AG04450 (cell line): Measurements from ENCODE around the gene TMEM272. TPM values are rescaled to one million over a fixed set of nuclear protein-coding genes. Genes with fewer than 3 reads are reported as not detected.

Source experiments
- CTCF ChIA-PET: fragments of 300-600, 350-600 bp; formaldehyde crosslinking; extraction: SDS; loops from one replicate; lab custom pipeline; 2022; ENCODE audit warnings: antibody characterized with exemption, inconsistent platforms; lab: Charles Lee
- POLR2A ChIA-PET: fragments of 350-600 bp; formaldehyde crosslinking; extraction: SDS; loops from one replicate; lab custom pipeline; 2021; ENCODE audit warnings: antibody characterized with exemption, inconsistent platforms; lab: Yijun Ruan, JAX
- DNase-seq: peaks from one replicate; pipeline ENCODE4 v3.0.0-alpha.2; 2011; ENCODE audit warnings: low read depth, low spot score
- H3K27ac ChIP-seq: one replicate; pipeline ENCODE4 v1.5.1; 2012; ENCODE audit warnings: low read depth, low read length, control low read depth
- H3K27me3 ChIP-seq: one replicate; pipeline ENCODE4 v1.6.0; 2012; ENCODE audit warnings: low read length; ENCODE audit not compliant: control insufficient read depth, insufficient read depth
- H3K4me3 ChIP-seq: 2 replicates; pipeline ENCODE4 v1.5.1; 2011; ENCODE audit warnings: mild to moderate bottlenecking, low read depth, low read length, control low read depth
- H3K9me3 ChIP-seq: 2 replicates; pipeline ENCODE4 v1.5.1; 2012; ENCODE audit warnings: low read length; ENCODE audit not compliant: control insufficient read depth, insufficient read depth
- polyA plus RNA-seq: library from polyadenylated mRNA; depleted of rRNA; stranded (reverse); fragments of >200 nt; gene quantifications from 2 replicates; pipeline ENCODE4 v1.2.3, GENCODE V29; 2011
- TF ChIP-seq, protein P1 (sequence below): IDR thresholded peaks from 2 replicates; pipeline ENCODE4 v1.5.1; 2011; ENCODE audit warnings: low read depth, low read length, control low read depth, inconsistent platforms

The TMEM272 gene
- polyA plus RNA-seq, 1 experiment, result not detected

DNA sequence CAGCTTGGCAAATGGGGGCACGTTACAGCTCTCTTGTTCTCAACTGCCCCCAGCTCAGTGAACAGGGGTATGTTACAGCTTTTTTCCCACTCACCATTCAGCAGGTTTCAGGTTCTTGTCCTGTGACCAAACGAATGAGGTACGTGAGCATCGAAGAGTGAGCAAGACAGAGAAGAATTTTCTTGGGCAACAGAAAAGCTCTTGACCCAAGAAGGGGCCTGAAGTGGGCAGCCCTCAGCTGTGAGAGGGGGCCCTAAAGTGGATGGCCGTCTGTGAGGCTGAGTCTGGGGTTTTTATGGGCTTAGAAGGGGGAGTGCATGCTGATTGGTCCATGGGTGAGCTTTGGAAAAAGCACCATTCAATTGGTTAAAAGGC lies 38.2 kb upstream of the TMEM272 start:
- Histone ChIP-seq H3K9me3 (peaks cover 5% of the 10 kb centered on the region), H3K27me3 (peaks cover 2% of the 10 kb centered on the region), H3K4me3 (no peak overlapping the region), H3K27ac (no peak overlapping the region)
- TF ChIP-seq, protein P1, sequence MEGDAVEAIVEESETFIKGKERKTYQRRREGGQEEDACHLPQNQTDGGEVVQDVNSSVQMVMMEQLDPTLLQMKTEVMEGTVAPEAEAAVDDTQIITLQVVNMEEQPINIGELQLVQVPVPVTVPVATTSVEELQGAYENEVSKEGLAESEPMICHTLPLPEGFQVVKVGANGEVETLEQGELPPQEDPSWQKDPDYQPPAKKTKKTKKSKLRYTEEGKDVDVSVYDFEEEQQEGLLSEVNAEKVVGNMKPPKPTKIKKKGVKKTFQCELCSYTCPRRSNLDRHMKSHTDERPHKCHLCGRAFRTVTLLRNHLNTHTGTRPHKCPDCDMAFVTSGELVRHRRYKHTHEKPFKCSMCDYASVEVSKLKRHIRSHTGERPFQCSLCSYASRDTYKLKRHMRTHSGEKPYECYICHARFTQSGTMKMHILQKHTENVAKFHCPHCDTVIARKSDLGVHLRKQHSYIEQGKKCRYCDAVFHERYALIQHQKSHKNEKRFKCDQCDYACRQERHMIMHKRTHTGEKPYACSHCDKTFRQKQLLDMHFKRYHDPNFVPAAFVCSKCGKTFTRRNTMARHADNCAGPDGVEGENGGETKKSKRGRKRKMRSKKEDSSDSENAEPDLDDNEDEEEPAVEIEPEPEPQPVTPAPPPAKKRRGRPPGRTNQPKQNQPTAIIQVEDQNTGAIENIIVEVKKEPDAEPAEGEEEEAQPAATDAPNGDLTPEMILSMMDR, result no peak
- POLR2A ChIA-PET, result no interaction called here
- no peak for DNase-seq
- CTCF ChIA-PET, result no interaction called here

DNA sequence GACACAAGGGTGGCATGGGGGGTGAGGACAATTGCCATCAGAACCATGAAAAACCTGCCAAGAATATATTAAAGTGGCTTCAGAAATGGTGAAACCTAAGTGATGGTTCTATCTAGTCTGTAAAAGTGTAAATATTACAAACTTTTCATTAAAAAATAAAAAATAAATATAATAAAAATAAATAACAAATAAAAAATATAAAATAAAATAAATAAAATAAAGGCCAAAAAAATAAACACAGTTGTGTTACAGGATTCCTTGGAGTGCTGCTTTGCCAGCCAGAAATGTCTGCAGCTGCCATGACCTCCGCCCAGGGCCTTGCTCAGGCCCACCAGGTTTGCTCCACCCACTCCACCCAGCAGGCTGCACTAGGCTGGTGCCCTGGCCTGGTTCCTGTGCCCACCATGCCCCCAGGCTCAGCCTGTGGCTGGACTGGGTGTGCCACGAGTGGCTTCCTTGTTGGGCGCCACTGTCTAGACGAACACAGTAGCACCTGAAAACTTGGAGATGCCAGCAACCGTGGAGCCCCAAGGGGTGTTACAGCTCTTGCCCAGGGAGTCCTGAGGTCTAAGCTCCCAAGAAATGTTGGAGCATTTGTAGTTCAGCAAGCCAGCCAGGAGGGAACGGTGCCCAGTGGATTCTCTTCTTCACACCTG lies 37.7 kb upstream of the TMEM272 start:
- no peak overlapping the region for H3K4me3 ChIP-seq
- H3K9me3 ChIP-seq, result peaks cover 5% of the 10 kb centered on the region
- no peak overlapping the region for H3K27ac ChIP-seq
- TF ChIP-seq, protein P1, result no peak
- CTCF ChIA-PET, result no interaction called here
- POLR2A ChIA-PET, result no interaction called here
- H3K27me3 ChIP-seq, result peaks cover 2% of the 10 kb centered on the region
- no peak for DNase-seq

DNA sequence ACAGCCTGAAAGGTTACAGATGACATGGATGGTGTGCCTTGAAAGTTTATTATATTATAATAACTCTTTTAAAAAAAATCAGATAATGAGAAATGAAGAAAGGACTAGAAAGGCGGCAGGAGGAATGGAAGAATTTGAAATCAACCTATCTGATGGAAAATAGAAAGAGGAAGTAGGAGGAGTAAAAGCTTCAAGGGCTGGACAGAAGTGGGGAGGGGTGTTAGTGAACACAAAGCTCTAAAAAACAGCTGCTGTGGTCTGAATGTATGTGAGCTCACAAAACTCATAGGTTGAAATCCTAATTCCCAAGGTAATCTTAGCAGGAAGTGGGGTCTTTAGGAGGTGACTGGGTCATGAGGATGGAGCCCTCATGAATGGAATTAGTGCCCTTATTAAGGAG lies 36.3 kb upstream of the TMEM272 start:
- DNase-seq, result no peak
- Histone ChIP-seq H3K9me3 (peaks cover 5% of the 10 kb centered on the region), H3K4me3 (no peak overlapping the region), H3K27ac (no peak overlapping the region), H3K27me3 (peaks cover 2% of the 10 kb centered on the region)
- ChIA-PET POLR2A (no interaction called here), CTCF (no interaction called here)
- TF ChIP-seq, protein P1, result no peak

DNA sequence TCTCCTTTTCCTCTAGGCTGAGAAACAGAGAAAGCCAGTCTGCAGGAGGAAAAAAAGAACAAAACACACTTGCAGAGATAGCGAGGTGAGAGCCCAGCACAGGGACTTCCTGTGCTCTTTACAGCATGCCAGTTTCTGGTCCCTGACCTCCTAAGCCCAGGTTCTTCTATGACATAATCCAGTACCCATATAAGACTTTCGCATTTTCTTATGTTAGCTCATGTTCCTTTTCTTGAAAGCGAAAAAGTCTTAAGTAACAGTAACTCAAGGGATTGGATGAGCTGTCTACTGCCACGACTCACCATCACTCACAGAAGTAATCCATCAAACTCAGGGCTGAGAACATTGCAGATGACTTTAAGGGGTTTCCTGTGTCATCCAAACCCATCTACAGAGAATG lies 34.2 kb upstream of the TMEM272 start:
- H3K27ac ChIP-seq, result no peak overlapping the region
- H3K27me3 ChIP-seq, result peaks cover 12% of the 10 kb centered on the region
- POLR2A ChIA-PET, result no interaction called here
- H3K9me3 ChIP-seq, result peaks cover 5% of the 10 kb centered on the region
- CTCF ChIA-PET, result interaction anchor here (1.5 kb wide), 1 partner anchor 17 kb away, joined by 5 read pairs; no protein-coding TSS in a partner anchor
- TF ChIP-seq, protein P1, result no peak
- DNase-seq, result no peak
- H3K4me3 ChIP-seq, result no peak overlapping the region

DNA sequence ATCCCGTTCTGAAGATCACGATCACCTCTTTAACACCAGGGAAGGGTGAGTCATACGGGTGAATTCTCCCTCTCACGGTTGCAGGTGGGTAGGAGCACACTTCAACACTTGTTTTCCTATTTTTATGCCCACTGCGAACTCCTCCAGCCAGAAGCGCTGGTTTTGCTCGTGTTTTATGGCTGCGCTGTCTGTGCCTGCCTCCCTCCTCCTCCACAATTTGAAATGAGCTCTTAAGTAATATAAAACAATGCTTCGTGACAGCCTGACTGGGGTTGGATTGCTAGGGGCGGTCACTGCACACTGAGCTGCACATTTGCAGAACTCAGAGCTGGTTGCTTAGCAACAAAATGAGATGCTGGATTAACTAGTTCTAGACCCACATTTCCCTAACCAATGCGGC lies 29.7 kb upstream of the TMEM272 start:
- no peak overlapping the region for H3K27ac ChIP-seq
- TF ChIP-seq, protein P1, result no peak
- POLR2A ChIA-PET, result no interaction called here
- no peaks in the 10 kb centered on the region for H3K9me3 ChIP-seq
- no peak overlapping the region for H3K4me3 ChIP-seq
- peaks cover 11% of the 10 kb centered on the region for H3K27me3 ChIP-seq
- DNase-seq, result no peak
- CTCF ChIA-PET, result no interaction called here
